HG03439 (cell line): Measurements from ENCODE around the gene FUBP1.
"Not testable (repeated sequence)": the region's sequence is repeated elsewhere in the genome, so short reads cannot be mapped to it uniquely, and the experiment has no call there.

ENCODE experiments used
- ATAC-seq: cut with Tn5 transposase; IDR thresholded peaks from one replicate; pipeline ENCODE4 v1.9.1; 2021; ENCODE audit warnings: mild to moderate bottlenecking, moderate library complexity; ENCODE audit not compliant: unreplicated experiment

FUBP1 gene

GRCh38 chr1:77978969-77979876 is at the start of gene FUBP1:
Gene FUBP1, minus strand, starts transcription at chr1:77979072. Its CDS starts 68 bp downstream, at chr1:77979004.
- ATAC-seq, result peak; percentile 80

GRCh38 chr1:78021134-78021533 is 42.3 kb upstream of the FUBP1 start:
- not testable (repeated sequence) for ATAC-seq

- no peak for ATAC-seq
Measured at GRCh38 chr1:78019024-78019423, 40.2 kb upstream of the FUBP1 start.

GRCh38 chr1:78015148-78015547 is 36.3 kb upstream of the FUBP1 start:
- ATAC-seq, result no peak

- no peak for ATAC-seq
Measured at GRCh38 chr1:78011050-78011449, 32.2 kb upstream of the FUBP1 start.

GRCh38 chr1:78009836-78010235 is 31.0 kb upstream of the FUBP1 start:
- no peak for ATAC-seq

GRCh38 chr1:78009276-78009675 is 30.4 kb upstream of the FUBP1 start:
- no peak for ATAC-seq

GRCh38 chr1:78007677-78008341 is 28.9 kb upstream of the FUBP1 start:
- ATAC-seq, result no peak

- ATAC-seq, result no peak
Measured at GRCh38 chr1:78006521-78006920, 27.6 kb upstream of the FUBP1 start.

GRCh38 chr1:78005755-78006154 is 26.9 kb upstream of the FUBP1 start:
- ATAC-seq, result no peak

GRCh38 chr1:78005448-78005722 is 26.5 kb upstream of the FUBP1 start:
- ATAC-seq, result no peak

GRCh38 chr1:78004719-78005447 is 26.0 kb upstream of the FUBP1 start, which contains the start of gene DNAJB4:
Gene DNAJB4, plus strand, starts transcription at chr1:78004939. Its CDS starts 172 bp downstream, at chr1:78005111.
- ATAC-seq, result peak; percentile 98

- peak; percentile 52 for ATAC-seq
Measured at GRCh38 chr1:78003882-78004718, 25.2 kb upstream of the FUBP1 start.

- no peak for ATAC-seq
Measured at GRCh38 chr1:78003070-78003746, 24.3 kb upstream of the FUBP1 start.

GRCh38 chr1:78000536-78000935 is 21.7 kb upstream of the FUBP1 start:
- not testable (repeated sequence) for ATAC-seq

GRCh38 chr1:77996734-77997133 is 17.9 kb upstream of the FUBP1 start:
- no peak for ATAC-seq

- no peak for ATAC-seq
Measured at GRCh38 chr1:77994117-77994705, 15.3 kb upstream of the FUBP1 start.

- no peak for ATAC-seq
Measured at GRCh38 chr1:77991638-77992037, 12.8 kb upstream of the FUBP1 start.

GRCh38 chr1:77990629-77991204 is 11.8 kb upstream of the FUBP1 start:
- no peak for ATAC-seq
